Neural crest cell (in vitro differentiated cells): ENCODE measurements around the gene CSF1. TPM values are rescaled to one million over a fixed set of nuclear protein-coding genes. Genes with fewer than 3 reads are reported as not detected.
"Not testable (repeated sequence)": the region's sequence is repeated elsewhere in the genome, so short reads cannot be mapped to it uniquely, and the experiment has no call there.

Source experiments
- DNase-seq: peaks from one replicate; pipeline ENCODE4 v3.0.0; 2021; ENCODE audit warnings: low read depth, mixed read lengths, low spot score
- H3K27ac Mint-ChIP-seq: one replicate; pipeline ENCODE4 v1.8.0; 2021; ENCODE audit warnings: mild to moderate bottlenecking, mixed read lengths; ENCODE audit not compliant: unreplicated experiment
- H3K27me3 Mint-ChIP-seq: 2 replicates; pipeline ENCODE4 v1.8.0; 2021; ENCODE audit warnings: low read depth, mild to moderate bottlenecking, mixed read lengths
- H3K36me3 Mint-ChIP-seq: 2 replicates; pipeline ENCODE4 v1.8.0; 2021; ENCODE audit warnings: low read depth, mild to moderate bottlenecking, mixed read lengths
- H3K4me1 Mint-ChIP-seq: 2 replicates; pipeline ENCODE4 v1.8.0; 2021; ENCODE audit warnings: mixed read lengths
- H3K4me3 Mint-ChIP-seq: one replicate; pipeline ENCODE4 v1.8.0; 2021; ENCODE audit warnings: mild to moderate bottlenecking, mixed read lengths
- H3K9me3 Mint-ChIP-seq: 2 replicates; pipeline ENCODE4 v1.8.0; 2021; ENCODE audit warnings: mixed read lengths
- CTCF ChIP-seq: fragments of 200-600 bp; sonication (generic); conservative IDR thresholded peaks from 2 replicates; pipeline ENCODE4 v1.5.0; 2021; ENCODE audit warnings: antibody characterized with exemption, mild to moderate bottlenecking
- total RNA-seq: library from RNA; stranded (reverse); gene quantifications from 2 replicates; pipeline ENCODE4 v1.2.1, GENCODE V29; 2021

Gene CSF1
- total RNA-seq, 1 donor from 2014 or later = 17.9 TPM

GRCh38 chr1:109917051-109917767 is 6.6 kb downstream of the CSF1 start:
- Mint-ChIP-seq H3K27ac (peak overlapping the region; percentile 32), H3K4me3 (no peak overlapping the region), H3K36me3 (peaks cover 21% of the 10 kb centered on the region), H3K9me3 (no peaks in the 10 kb centered on the region), H3K4me1 (peaks cover 26% of the 10 kb centered on the region), H3K27me3 (peaks cover 3% of the 10 kb centered on the region)
- TF ChIP-seq CTCF = no peak
- no peak for DNase-seq

- Mint-ChIP-seq H3K9me3 (no peaks in the 10 kb centered on the region), H3K4me3 (no peak overlapping the region), H3K27me3 (peaks cover under 1% of the 10 kb centered on the region), H3K27ac (peak overlapping the region; percentile 32), H3K4me1 (peaks cover 21% of the 10 kb centered on the region), H3K36me3 (peaks cover 21% of the 10 kb centered on the region)
- peak; percentile 19 for TF ChIP-seq CTCF
- DNase-seq = no peak
Measured at GRCh38 chr1:109917768-109918606, 7.3 kb downstream of the CSF1 start.

- Mint-ChIP-seq H3K27me3 (no peaks in the 10 kb centered on the region), H3K4me3 (no peak overlapping the region), H3K4me1 (peaks cover 15% of the 10 kb centered on the region), H3K27ac (no peak overlapping the region), H3K36me3 (peaks cover 21% of the 10 kb centered on the region), H3K9me3 (no peaks in the 10 kb centered on the region)
- DNase-seq = no peak
- no peak for TF ChIP-seq CTCF
Measured at GRCh38 chr1:109918671-109919070, 8.0 kb downstream of the CSF1 start.

GRCh38 chr1:109919303-109919702 is 8.7 kb downstream of the CSF1 start:
- peaks cover 21% of the 10 kb centered on the region for H3K36me3 Mint-ChIP-seq
- H3K27me3 Mint-ChIP-seq = no peaks in the 10 kb centered on the region
- DNase-seq = no peak
- no peak for TF ChIP-seq CTCF
- H3K9me3 Mint-ChIP-seq = no peaks in the 10 kb centered on the region
- H3K27ac Mint-ChIP-seq = no peak overlapping the region
- no peak overlapping the region for H3K4me3 Mint-ChIP-seq
- H3K4me1 Mint-ChIP-seq = peaks cover 11% of the 10 kb centered on the region

- not testable (repeated sequence) for H3K27ac Mint-ChIP-seq, H3K4me3 Mint-ChIP-seq, H3K27me3 Mint-ChIP-seq, H3K9me3 Mint-ChIP-seq, DNase-seq
- H3K4me1 Mint-ChIP-seq = peaks cover 11% of the 10 kb centered on the region
- peaks cover 25% of the 10 kb centered on the region for H3K36me3 Mint-ChIP-seq
Measured at GRCh38 chr1:109920391-109920790, 9.7 kb downstream of the CSF1 start.

GRCh38 chr1:109922326-109922725 is 11.7 kb downstream of the CSF1 start:
- no peaks in the 10 kb centered on the region for H3K27me3 Mint-ChIP-seq
- no peak for TF ChIP-seq CTCF
- peak overlapping the region; percentile 31 for H3K27ac Mint-ChIP-seq
- H3K4me1 Mint-ChIP-seq = peaks cover 11% of the 10 kb centered on the region
- DNase-seq = no peak
- H3K9me3 Mint-ChIP-seq = no peaks in the 10 kb centered on the region
- H3K36me3 Mint-ChIP-seq = peaks cover 36% of the 10 kb centered on the region
- H3K4me3 Mint-ChIP-seq = no peak overlapping the region
